ENCODE data around the gene SFSWAP.
"Not testable (repeated sequence)": the region's sequence is repeated elsewhere in the genome, so short reads cannot be mapped to it uniquely, and the experiment has no call there.

Gene SFSWAP

GRCh38 chr12:131777269-131777668, 66.4 kb downstream of the SFSWAP start:
- FAIRE-seq; DNase-seq (ENCODE audit: extremely low spot score, insufficient read length, low read depth): not testable (repeated sequence)

DNA sequence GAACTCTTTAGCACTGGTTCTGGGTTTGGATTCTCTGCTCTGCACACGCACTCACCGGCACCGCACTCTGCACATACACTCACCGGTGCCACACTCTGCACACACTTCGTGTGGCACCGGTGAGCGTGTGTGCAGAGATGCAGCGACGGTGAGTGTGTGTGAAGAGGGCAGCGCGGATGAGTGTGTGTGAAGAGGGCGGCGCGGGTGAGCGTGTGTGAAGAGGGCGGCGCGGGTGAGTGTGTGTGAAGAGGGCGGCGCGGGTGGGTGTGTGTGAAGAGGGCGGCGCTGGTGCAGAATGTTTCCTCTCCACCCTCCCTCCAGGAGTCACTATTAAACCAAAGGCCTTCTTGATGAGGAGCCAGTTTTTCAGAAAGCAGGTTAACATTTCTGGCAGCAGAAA, 68.1 kb downstream of the SFSWAP start:
- FAIRE-seq = no peak
- no peak for DNase-seq (ENCODE audit: extremely low spot score, insufficient read length, low read depth)

DNA sequence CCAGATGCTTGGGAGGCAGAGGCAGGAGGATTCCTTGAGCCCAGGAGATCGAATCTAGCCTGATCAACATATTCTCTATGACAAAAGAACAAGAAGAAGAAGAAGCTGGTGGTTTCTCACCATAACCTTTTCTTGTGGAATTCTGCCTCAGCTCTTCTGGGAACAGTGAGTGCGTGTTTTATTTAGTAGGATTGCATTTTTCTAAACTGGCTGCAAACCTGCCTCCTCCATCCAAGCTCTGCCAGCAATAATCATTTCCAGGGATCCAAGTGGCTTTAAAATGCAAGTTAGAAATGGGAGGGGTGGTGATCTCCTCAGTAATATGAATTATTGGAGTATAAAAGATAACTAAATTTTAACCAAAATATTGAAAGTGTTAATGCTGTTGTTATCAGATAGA, 71.2 kb downstream of the SFSWAP start:
- no peak for FAIRE-seq
- DNase-seq (ENCODE audit: extremely low spot score, insufficient read length, low read depth) = no peak

DNA sequence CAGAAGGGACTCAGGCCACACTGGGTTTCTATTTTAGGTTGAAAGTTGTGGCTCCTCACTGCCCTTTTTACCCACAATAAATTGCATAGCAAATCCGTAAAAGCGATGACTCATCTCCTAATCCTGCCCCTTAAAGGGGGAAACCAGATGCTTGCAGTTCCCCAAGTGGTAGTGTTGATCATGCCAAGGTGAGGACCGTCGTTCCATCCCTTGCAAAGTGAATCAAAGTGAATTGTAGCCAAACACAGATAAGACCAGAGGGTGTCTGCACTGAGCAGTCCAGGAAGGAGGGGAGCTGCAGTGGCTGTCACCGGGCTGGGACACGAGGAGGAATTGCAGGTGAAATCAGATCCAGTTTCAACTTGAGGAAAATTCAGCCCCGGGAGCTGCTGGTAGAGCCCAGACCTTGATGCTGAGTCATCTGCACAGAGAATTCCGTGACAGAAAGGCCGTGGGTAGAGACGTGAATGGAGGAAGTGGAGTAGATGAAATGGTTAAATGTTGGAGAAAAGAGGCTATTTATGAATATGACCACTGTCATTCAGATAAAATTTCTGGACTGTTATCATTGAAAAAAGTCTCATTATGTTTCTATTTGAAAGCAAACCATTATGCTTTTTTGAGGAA, 73.1 kb downstream of the SFSWAP start:
- FAIRE-seq = peak; percentile 49
- no peak for DNase-seq (ENCODE audit: extremely low spot score, insufficient read length, low read depth)

DNA sequence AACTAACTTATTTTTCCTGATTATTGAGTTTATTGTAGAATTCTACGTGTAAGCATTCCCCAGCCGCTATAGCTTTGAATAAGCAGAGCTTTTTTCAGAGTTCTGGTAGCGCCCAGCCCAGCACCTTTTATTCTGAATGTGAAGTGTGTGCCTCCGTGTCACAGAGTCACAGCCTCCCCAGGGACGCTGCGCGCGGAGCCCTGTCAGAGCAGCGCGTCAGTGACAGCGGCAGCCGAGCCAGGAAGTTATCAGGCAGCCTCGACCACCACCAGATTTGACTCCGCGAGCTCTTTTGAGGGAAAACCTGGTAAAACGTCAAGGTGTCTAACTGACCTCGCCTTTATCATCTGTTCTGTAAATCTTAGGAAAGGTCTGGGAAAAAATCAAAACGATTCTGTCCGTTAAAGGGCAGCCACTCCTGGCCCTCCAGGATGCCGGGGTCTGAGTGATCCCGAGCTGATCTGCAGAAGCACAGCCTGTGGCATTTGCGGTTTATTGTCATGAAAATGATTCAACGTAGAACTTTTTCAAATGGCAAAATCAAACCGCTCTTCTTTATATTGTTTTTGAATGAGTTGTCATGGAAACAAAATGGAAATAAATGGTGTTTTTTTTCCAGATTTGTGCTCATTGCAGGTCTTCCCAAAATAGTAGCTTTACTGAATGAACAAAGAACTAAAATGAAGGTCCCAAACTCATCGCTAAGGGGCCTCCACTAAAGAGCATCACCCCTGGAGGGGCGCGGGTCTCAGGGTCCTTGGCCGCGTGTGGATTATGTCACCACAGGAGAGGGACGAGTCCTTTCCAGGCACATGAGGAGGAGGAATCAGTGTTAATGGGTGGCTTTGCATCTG, 74.2 kb downstream of the SFSWAP start:
- FAIRE-seq = no peak
- DNase-seq (ENCODE audit: extremely low spot score, insufficient read length, low read depth) = no peak

- DNase-seq (ENCODE audit: extremely low spot score, insufficient read length, low read depth) = no peak
- no peak for FAIRE-seq
These were observed 75.0 kb downstream of the SFSWAP start for GRCh38 chr12:131785763-131786330.

DNA sequence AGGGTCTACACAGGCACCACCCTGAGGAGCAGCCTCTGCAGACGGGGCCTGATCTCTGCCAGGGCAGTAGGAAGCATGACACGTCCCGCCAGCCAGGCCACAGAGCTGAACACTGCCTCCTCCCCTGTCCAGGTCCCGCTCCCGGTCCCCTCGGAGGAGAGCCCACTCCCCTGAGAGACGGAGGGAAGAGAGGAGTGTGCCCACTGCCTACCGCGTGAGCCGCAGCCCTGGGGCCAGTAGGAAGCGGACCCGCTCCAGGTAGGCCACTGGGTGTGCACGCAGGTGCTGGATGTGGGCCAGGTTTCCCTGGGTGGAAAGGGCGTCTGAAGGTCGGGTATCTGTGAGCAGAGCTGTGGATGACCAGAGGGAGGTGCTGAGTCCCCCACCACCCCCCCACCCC, 75.4 kb downstream of the SFSWAP start:
- FAIRE-seq = no peak

DNA sequence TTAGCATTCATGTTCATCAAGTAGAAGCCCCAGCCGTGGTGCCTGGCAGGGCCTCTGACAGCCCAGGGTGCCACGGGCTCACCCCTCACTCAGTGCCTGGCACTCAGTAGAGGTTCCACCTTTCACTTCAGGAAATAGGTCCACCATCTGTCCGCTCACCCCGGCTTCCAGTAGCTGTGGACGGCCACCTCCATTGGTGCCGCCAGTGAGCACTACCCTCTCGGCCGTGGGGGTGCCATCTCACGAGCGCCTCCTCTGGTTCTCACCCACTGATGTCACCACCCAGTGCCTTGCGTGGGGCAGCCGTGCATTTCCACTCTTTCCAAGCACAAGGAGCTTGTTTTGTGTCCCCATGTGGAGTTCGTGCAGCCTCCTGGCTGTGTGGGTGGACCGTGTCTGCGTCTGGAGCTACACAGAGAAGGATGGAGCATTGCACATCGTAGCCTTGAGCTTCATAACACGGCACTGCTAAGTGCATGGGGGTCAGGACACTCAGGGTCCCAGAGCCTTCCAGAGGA, 76.3 kb downstream of the SFSWAP start:
- FAIRE-seq (no peak), DNase-seq (ENCODE audit: extremely low spot score, insufficient read length, low read depth) (no peak)

More for the DNA sequence above, 75.4 kb downstream of the SFSWAP start:
- DNase-seq (ENCODE audit: extremely low spot score, insufficient read length, low read depth) = no peak

DNA sequence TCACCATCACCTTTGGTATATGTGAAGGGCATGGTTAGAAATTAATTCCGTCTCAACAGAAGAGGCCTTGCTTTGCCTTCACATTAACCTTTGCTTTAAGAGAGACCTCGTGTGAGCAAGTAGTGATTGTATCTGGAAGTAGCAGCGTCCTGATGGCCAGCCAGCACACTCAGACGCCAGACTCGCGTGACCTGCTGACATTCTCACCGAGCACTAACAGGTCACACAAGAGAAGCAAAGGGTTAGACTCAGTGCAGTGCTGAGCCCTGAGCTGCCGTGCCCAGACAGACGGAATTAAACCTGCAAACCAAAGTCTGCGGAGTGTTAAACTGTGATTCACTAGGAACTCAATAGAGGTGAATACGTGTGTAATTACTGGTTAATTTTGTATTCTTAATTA, 77.2 kb downstream of the SFSWAP start:
- DNase-seq (ENCODE audit: extremely low spot score, insufficient read length, low read depth) (no peak), FAIRE-seq (no peak)

DNA sequence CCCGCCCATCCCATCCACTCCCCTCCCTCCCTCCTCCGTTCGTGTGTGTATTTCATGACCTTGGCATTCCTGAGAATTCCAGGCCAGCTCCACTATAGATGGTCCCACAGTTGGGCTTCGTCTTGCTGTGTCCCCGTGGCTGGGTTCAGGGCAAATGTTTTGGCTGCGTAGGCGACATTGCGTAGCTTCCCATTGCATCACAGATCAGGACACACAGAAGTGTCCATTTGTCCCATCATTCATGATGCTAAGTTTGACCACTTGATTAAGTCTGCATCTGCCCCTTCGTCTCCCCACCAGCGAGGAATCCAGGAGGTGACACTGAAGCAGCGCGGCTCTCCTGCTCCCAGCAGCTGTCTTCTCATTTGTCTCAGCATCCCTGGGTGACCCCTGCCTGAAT, 78.7 kb downstream of the SFSWAP start:
- DNase-seq (ENCODE audit: extremely low spot score, insufficient read length, low read depth) (no peak), FAIRE-seq (no peak)

DNA sequence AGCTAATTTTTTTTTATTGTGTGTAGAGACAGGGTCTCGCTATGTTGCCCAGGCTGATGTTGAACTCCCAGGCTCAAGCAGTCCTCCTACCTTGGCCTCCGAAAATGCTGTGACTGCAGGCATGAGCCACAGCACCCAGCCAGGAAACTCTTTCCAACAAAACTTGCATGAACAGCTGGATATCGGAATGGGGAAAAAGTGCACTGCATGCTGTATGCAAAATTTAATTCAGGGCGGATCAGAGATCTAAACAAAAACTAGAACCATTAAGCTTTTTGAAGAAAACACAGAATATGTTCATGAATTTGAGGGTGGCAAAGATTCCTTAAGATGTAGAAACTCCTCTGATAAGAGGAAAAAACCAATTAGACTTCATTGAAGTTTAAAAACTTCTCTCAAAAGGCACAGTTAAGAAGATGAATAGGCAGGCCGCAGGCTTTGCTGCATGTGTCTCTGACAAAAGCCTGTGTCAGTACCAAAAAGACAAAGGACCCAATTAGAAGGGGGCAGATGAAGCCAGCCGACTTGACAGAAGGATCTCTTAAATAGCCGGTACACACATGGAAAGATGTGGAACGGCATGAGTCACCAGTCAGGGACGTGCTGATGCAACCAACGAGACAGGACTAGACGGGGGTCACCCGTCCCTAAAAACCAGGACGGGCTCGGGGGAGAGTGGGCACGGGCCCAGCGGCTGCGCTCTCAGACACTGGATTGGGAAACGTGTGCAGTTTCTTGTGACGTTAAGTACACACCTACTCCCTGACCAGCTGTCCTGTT, 82.5 kb downstream of the SFSWAP start:
- FAIRE-seq = no peak
- no peak for DNase-seq (ENCODE audit: extremely low spot score, insufficient read length, low read depth)

GRCh38 chr12:131794061-131794460, 83.2 kb downstream of the SFSWAP start:
- no peak for FAIRE-seq

DNA sequence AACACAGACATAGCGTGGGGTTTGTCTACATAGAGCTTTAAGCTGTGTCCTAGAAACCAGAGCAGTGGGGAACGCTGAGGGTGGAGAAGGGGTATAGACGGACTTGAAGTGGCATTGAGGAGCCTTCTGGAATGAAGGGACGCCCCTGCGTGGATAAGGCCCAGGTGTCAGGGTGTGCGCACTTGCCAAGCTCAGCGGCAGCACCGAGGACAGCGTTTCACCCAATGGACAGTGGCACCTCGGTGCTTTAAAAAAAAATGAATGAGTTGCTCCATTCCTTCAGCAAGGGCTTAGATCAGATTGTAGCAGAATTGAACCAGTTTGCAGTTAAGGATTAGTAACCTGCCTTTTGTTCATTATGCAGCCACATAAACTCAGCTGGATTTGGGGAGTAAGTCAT, 83.7 kb downstream of the SFSWAP start:
- DNase-seq (ENCODE audit: extremely low spot score, insufficient read length, low read depth) (no peak), FAIRE-seq (no peak)

More at GRCh38 chr12:131794061-131794460, 83.2 kb downstream of the SFSWAP start:
- DNase-seq (ENCODE audit: extremely low spot score, insufficient read length, low read depth) = no peak

GRCh38 chr12:131795064-131795463, 84.2 kb downstream of the SFSWAP start:
- DNase-seq (ENCODE audit: extremely low spot score, insufficient read length, low read depth) (no peak), FAIRE-seq (no peak)

DNA sequence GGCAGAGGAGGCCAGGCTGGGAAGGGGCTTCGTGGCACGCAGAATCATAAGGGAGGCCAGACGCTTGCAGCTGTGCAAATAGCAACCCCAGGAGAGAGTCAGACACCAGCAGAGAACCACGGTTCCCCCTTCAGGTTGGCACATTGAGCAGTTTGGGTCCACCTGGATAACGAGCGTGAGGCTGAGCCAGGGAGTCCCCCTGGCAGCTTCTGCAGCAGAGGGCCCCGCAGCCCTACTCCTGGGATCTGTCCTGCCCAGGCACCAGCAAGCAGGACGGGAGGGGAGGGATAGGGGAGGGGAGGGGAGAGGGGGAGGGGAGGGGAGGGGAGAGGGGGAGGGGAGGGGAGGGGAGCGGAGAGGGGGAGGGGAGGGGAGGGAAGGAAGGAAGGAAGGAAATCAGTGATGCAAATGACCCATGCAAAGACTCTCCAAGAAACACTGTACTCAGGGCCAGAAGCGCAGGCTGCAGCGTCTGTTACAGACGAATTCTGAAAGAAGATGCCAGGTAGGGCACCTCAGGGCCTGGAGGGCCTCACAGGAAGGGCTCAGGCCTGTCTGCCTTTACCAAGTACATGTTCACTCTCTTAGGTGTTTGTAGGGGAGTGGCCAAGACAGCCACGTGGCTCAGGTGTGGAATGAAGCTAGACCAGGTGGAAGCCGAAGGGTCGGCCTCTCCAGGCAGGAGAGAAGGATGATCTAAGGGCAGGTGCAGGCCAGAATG, 85.0 kb downstream of the SFSWAP start:
- DNase-seq (ENCODE audit: extremely low spot score, insufficient read length, low read depth) = no peak
- FAIRE-seq = no peak

DNA sequence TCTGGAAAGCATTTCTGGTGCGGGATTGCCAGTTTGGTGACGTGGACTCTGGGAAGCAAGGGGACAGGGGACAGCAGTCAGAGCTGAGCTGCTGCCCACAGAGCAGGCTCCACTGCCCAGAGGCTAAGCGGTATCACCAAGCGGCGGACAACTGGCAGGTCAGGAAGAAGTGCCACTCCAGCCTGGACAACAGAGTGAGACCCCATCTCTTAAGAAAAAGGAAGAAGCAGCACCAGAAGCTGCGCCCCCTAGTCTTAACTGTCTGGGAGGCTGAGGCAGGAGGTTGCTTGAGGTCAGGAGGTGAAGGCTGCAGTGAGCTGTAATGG, 85.5 kb downstream of the SFSWAP start:
- DNase-seq (ENCODE audit: extremely low spot score, insufficient read length, low read depth) (no peak), FAIRE-seq (no peak)

GRCh38 chr12:131796754-131797587, 86.1 kb downstream of the SFSWAP start:
- DNase-seq (ENCODE audit: extremely low spot score, insufficient read length, low read depth) = no peak
- FAIRE-seq = no peak

DNA sequence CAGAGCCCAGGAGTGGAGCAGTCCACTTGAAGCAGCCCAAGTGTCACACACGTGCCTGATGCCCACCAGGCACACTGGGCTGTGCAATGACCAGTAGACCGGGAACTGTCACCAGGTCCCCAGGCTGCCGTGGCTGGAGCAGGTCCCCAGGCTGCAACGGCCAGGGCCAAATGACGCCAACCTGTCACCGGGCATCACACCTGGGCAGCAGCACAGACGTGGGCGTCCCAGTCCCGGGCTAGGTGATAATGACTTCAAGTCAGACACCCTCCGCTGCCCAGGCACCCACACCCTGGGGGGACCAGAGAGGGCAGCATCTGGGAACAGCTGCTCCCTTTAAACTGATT, 86.7 kb downstream of the SFSWAP start:
- no peak for DNase-seq (ENCODE audit: extremely low spot score, insufficient read length, low read depth)
- no peak for FAIRE-seq

- DNase-seq (ENCODE audit: extremely low spot score, insufficient read length, low read depth) = no peak
- FAIRE-seq = no peak
These were observed 88.3 kb downstream of the SFSWAP start for GRCh38 chr12:131799195-131799594.

Data from GM18507 (cell line).